HFFc6 (cell line): Measurements from ENCODE around the gene CTBP1. TPM values are rescaled to one million over a fixed set of nuclear protein-coding genes. Genes with fewer than 3 reads are reported as not detected.

Experiments
- DNase-seq: peaks from one replicate; pipeline ENCODE4 v3.0.0-alpha.2; 2018
- H3K27ac Mint-ChIP-seq: 2 replicates; pipeline ENCODE4 v1.8.0; 2020; ENCODE audit warnings: mild to moderate bottlenecking, mixed read lengths
- H3K27me3 Mint-ChIP-seq: 2 replicates; pipeline ENCODE4 v1.8.0; 2021; ENCODE audit warnings: mild to moderate bottlenecking, moderate library complexity, mixed read lengths; ENCODE audit not compliant: insufficient read depth
- H3K36me3 Mint-ChIP-seq: 2 replicates; pipeline ENCODE4 v1.8.0; 2021; ENCODE audit warnings: low read depth, mixed read lengths
- H3K4me1 Mint-ChIP-seq: 2 replicates; pipeline ENCODE4 v1.8.0; 2020; ENCODE audit warnings: low read depth, mixed read lengths
- H3K4me3 Mint-ChIP-seq: 2 replicates; pipeline ENCODE4 v1.8.0; 2020; ENCODE audit warnings: mild to moderate bottlenecking, moderate library complexity, mixed read lengths
- H3K9me3 Mint-ChIP-seq: 2 replicates; pipeline ENCODE4 v1.8.0; 2020; ENCODE audit warnings: mild to moderate bottlenecking, mixed read lengths
- CTCF ChIP-seq: fragments of 200-600 bp; sonication (generic); IDR thresholded peaks from 2 replicates; pipeline ENCODE4 v1.5.0; 2021; ENCODE audit warnings: antibody characterized with exemption, mild to moderate bottlenecking
- total RNA-seq, 6 experiments: library from RNA; stranded (reverse); fragmentation: NEBNext Ultra II Directional; extraction: Animal tissue kit (Norgen Biotek cat#: 25700); gene quantifications; 2 replicates in 1 of 6; 3 replicates in 5 of 6; pipeline ENCODE4 v1.2.3, GENCODE V29; 2021

CTBP1 gene
- total RNA-seq, 6 experiments from 2014 or later, result 109 to 126 (median 114) TPM

- Mint-ChIP-seq H3K27me3 (no peaks in the 10 kb centered on the region), H3K27ac (no peak overlapping the region), H3K4me1 (peaks cover 37% of the 10 kb centered on the region), H3K9me3 (peaks cover 24% of the 10 kb centered on the region), H3K36me3 (peaks cover 28% of the 10 kb centered on the region), H3K4me3 (no peak overlapping the region)
- no peak for TF ChIP-seq CTCF
- no peak for DNase-seq
Observed at GRCh38 chr4:1179976-1180375, 69.0 kb downstream of the CTBP1 start.

DNA sequence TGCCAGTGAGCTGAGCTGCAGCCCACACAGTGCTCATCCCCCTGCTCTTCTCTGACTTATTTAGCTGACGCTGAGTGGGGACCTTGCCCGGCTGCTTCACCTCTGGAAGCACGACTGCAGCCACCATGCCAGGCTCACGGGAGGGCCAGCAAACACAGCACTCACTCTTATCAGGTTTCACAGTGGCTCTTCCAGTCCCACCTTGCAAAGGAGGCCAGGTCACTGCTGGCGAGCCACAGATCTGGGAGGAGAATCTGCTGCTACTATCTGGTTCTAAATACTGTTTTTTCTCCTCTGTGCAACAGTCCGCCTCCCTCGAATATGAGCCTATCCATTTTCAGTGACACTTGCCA lies 69.9 kb downstream of the CTBP1 start:
- no peak for DNase-seq
- Mint-ChIP-seq H3K4me3 (no peak overlapping the region), H3K27me3 (no peaks in the 10 kb centered on the region), H3K36me3 (peaks cover 28% of the 10 kb centered on the region), H3K4me1 (peaks cover 32% of the 10 kb centered on the region), H3K27ac (no peak overlapping the region), H3K9me3 (peaks cover 24% of the 10 kb centered on the region)
- no peak for TF ChIP-seq CTCF

GRCh38 chr4:1178300-1179088 lies 70.4 kb downstream of the CTBP1 start:
- peaks cover 28% of the 10 kb centered on the region for H3K36me3 Mint-ChIP-seq
- no peak for TF ChIP-seq CTCF
- H3K9me3 Mint-ChIP-seq, result peaks cover 24% of the 10 kb centered on the region
- no peak overlapping the region for H3K27ac Mint-ChIP-seq
- no peaks in the 10 kb centered on the region for H3K27me3 Mint-ChIP-seq
- H3K4me3 Mint-ChIP-seq, result no peak overlapping the region
- peaks cover 30% of the 10 kb centered on the region for H3K4me1 Mint-ChIP-seq
- no peak for DNase-seq

DNA sequence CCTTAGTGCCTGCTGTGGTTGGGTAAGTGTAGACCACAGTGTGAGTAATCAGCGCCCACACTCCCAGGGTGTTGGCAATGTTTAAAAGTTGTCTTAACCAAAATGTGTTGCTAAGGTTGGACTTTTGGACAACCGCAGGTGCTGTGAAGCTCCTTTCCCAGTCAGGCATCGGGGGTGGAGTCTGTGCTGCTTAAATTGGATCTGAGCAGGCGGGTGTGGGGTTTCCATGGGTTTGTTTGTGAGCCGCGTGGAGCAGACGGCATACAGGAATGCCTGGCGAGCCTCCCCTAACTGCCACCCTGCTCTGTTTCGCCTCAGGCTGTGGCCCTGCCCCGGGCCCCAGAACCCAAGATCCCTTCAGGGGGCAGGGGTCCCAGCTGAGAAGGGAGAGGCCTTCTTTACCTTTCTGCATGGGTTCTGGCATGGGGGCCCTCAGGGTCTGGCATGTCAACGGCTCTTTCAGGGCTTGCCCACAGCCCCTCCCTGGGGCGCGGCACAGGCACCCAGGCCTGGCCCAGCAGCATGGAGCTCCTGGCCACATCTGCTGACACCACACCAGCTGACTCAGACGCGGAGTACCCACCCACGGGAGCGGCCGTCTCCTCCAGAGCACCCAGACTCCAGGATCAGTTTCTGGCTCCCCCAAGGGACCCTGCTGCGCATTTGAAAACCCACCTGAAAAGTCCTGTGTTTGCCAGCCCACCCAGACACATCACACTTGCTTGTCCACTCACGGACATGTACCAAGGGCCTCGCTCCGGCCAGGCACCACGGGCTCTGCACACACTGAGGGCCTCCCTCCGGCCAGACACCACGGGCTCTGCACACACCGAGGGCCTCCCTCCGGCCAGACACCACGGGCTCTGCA lies 71.4 kb downstream of the CTBP1 start:
- Mint-ChIP-seq H3K4me3 (no peak overlapping the region), H3K27me3 (no peaks in the 10 kb centered on the region), H3K36me3 (peaks cover 25% of the 10 kb centered on the region), H3K27ac (no peak overlapping the region), H3K9me3 (peaks cover 23% of the 10 kb centered on the region), H3K4me1 (peaks cover 27% of the 10 kb centered on the region)
- no peak for DNase-seq
- TF ChIP-seq CTCF, result no peak

GRCh38 chr4:1176398-1177273 lies 72.3 kb downstream of the CTBP1 start:
- Mint-ChIP-seq H3K9me3 (peaks cover 19% of the 10 kb centered on the region), H3K27me3 (no peaks in the 10 kb centered on the region), H3K36me3 (peaks cover 20% of the 10 kb centered on the region), H3K4me3 (no peak overlapping the region), H3K4me1 (peaks cover 20% of the 10 kb centered on the region), H3K27ac (no peak overlapping the region)
- DNase-seq, result no peak
- TF ChIP-seq CTCF, result no peak
